ENCODE results near the gene ASCL5.

ASCL5 gene

DNA sequence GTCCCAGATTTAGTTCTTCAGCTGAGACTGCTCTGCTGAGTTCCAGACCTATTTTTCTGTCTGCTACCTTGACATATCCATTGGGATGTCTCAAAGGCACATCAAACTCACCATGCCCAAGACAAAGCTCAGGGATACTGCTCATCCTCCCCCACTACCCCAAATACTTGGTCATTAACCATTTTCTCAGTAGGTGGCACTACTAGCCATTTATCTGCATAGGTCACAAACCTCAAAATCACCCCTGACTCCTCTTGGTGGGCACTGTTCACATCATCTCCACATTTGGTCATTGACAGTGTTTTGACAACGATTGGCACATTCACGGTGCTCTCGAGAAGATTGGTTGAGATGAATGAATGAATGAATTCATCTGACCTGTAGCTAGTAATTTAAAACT is 46.8 kb downstream of the ASCL5 start:
- DNase-seq, result no peak

GRCh38 chr1:201077736-201078135 is 49.2 kb downstream of the ASCL5 start:
- DNase-seq, result no peak

DNA sequence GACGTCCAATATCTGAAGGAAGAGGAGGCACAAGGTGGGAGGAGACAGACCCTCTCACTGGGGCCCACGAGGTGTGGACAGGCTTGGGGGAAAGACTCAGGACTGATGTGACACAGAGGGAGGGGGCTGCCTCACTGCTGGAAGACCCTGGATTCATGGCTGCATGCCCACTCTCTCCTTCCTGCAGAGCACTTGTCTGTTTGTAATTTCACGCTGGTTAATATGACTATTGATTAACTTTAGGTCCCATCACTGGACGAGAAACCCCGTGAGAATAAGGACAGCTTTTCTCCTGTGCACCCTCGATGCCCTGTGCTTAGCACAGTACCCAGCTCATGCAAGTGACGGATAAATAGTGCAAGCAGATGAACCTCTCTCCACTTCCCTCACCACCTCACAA is 49.9 kb downstream of the ASCL5 start:
- DNase-seq, result no peak

- no peak for DNase-seq
Observed at GRCh38 chr1:201076092-201076491, 50.9 kb downstream of the ASCL5 start.

GRCh38 chr1:201074018-201074417 is 53.0 kb downstream of the ASCL5 start:
- DNase-seq, result no peak

GRCh38 chr1:201072922-201073321 is 54.1 kb downstream of the ASCL5 start:
- no peak for DNase-seq

GRCh38 chr1:201072149-201072548 is 54.8 kb downstream of the ASCL5 start:
- DNase-seq, result no peak

DNA sequence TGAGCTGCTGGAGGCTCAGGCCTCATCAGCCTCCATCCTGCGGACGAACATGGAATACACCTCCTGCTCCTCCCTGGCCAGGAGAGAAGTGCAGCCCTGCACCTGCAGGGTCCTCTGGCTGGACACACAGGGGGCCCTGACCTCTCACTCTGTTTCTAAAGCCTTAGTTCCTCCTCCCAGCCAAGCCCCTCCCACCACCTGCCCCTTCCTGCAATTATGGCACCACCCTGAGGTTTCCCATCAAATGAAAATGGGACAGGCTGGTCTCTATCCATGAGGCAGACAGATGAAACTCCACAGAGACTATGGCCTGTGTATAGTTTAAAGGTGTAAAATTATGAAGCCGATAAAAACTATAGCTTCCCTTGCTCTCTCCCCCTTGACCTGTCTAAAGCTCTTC is 57.3 kb downstream of the ASCL5 start:
- DNase-seq, result no peak

DNA sequence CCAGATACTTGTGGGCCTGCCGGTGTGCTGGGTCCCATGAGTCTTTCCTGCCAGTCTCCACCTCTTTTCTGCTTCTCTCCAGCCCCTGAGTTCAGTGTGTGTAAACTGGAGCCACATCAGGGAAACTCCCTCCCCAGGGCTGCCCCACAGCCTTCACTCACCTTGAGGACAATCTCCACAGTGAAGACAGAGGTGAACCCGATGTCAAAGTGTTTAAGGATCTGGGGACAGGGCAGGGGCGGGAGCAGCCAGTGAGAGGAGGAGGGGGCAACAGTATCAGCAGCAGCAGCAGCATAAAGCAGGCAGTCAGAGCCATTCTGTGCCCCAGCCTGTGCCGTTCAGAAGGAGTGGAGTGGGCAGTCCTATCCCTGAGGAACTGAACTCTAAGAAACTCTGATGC is 58.0 kb downstream of the ASCL5 start:
- no peak for DNase-seq

- no peak for DNase-seq
Observed at GRCh38 chr1:201066986-201067385, 60.0 kb downstream of the ASCL5 start.

GRCh38 chr1:201065686-201066085 is 61.3 kb downstream of the ASCL5 start:
- no peak for DNase-seq

- DNase-seq, result no peak
Observed at GRCh38 chr1:201064806-201065205, 62.2 kb downstream of the ASCL5 start.
